Right renal pelvis (tissue), 4 donors: ENCODE data around the gene PACSIN2. TPM values are rescaled to one million over a fixed set of nuclear protein-coding genes. Genes with fewer than 3 reads are reported as not detected.
"Not testable (repeated sequence)": the region's sequence is repeated elsewhere in the genome, so short reads cannot be mapped to it uniquely, and the experiment has no call there.

Source experiments
- DNase-seq, 4 donors: peaks; one replicate each; pipeline ENCODE4 v3.0.0-alpha.2; 2013; ENCODE audit warnings: low read depth in 4 of 4, low spot score in 3 of 4, missing footprints in 1 of 4
- polyA plus RNA-seq, 4 donors: library from polyadenylated mRNA; unstranded; fragments of 120-200 nt; gene quantifications; one replicate each; pipeline ENCODE4 v1.2.1, GENCODE V29; 2013; ENCODE audit not compliant: insufficient read length in 4 of 4

Gene PACSIN2
- polyA plus RNA-seq, 4 donors, result 64.6 to 68.8 (median 67.8) TPM

GRCh38 chr22:42949159-42949558 lies 65.8 kb downstream of the PACSIN2 start:
- DNase-seq, result no peak

DNA sequence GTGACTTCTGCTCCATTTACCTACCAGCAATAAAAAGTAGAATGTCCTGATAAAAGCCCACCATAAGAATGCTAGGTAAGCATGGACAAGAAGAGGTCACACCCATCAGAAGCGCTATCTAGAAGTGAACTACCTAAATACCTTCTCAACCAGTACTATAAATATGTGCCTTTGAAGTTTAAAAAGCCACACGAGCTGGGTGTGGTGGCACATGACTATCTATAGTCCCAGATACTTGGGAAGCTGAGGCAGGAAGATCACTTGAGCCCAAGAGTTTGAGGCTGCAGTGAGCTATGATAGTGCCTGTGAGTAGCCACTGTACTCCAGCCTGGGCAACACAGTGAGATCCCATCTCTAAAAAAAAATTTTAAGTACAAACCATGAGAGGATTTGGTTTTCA lies 66.7 kb downstream of the PACSIN2 start:
- no peak for DNase-seq

- no peak for DNase-seq
These were observed 67.5 kb downstream of the PACSIN2 start for GRCh38 chr22:42947211-42947990.

DNA sequence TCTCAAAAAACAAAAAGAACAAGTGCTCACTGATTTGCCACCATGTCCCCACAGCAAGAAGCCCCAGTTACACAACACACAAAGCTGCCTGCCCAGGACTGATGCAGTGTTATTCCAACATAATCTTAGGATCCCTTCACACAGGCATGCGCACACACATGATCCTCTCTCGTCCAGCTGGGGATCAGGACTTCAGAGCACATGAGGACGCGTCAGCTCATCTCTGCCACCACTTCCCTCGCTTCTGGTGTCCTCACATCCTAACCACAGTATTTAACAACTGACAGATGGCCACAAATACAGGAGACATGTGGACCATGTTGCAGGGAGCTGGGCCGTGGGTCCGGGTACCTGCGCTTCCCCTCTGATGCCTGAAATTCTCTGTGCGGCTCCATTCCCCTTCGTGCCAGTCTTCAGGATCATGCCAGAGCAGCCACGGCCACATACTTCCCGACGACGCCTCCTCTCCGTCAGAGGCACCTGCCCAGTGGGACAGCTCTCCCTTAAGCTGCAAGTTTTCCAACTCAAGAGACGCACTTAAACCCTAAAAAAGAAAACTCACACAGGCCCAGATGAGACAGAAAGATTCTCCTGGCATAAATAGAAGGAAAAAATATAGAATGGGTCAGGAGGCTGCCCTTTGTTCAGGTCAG lies 68.3 kb downstream of the PACSIN2 start:
- no peak for DNase-seq

GRCh38 chr22:42945736-42946135 lies 69.2 kb downstream of the PACSIN2 start:
- no peak for DNase-seq

DNA sequence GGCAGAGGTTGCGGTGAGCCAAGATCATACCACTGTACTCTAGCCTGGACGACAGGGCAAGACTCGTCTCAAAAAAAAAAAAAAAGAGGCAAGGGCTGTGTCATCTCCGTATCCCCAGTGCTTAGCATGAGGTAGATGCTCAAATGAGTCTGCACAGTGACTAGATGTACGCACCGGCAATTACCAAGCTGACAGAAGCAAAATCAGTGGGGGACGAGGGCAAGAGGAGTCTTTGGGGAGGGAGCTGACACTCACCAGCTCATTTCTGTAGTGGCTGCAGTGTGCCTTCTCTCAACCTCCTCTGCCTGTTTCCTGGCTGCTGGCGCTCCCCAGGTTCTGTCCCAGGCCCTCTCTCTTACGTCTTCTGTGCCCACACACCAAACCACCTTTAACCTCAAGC lies 69.9 kb downstream of the PACSIN2 start:
- no peak for DNase-seq

GRCh38 chr22:42944409-42944808 lies 70.5 kb downstream of the PACSIN2 start:
- no peak for DNase-seq

GRCh38 chr22:42943981-42944380 lies 71.0 kb downstream of the PACSIN2 start:
- DNase-seq, result no peak

GRCh38 chr22:42942351-42942750 lies 72.6 kb downstream of the PACSIN2 start:
- no peak for DNase-seq

- DNase-seq, result no peak
These were observed 74.9 kb downstream of the PACSIN2 start for GRCh38 chr22:42939941-42940653.

DNA sequence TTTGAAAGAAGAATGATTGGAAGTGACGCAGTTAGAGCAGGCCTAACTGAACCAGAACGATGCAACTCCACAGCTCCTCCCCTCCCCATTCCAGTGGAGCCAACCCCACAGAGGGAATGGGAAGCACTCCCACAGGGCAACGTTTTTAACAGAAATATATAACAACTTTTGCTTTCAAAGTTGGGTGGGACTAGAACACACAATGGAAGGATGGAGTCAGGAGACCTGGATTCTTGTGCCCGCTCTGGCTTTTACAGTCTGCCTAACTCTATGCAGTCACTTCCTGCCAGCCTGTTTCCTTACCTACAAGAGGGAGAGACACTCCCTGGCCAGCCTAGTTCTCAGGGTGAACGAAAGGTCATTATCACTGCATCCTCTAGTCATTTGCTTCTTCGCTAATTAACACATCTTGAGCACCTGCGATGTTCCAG lies 75.5 kb downstream of the PACSIN2 start:
- DNase-seq, result no peak

DNA sequence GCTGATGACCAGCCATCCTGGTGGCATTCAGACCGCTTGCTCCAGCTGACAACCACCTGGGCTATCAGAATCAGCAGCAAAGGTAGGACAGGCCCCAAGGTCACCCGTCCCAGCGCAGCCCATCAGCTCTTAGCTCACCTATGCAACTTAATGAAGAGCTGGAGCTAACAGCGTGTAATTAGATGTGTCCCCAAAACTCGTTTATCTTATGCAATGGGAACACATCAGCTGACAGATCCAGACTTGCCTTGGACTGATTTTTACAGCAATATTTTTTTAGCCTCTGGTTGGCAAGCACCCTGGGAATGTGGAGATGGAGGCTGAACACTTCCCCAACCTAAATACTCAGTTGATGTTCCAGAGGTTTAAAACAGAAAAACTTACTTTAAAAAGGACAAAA lies 76.0 kb downstream of the PACSIN2 start:
- no peak for DNase-seq

GRCh38 chr22:42938449-42938848 lies 76.5 kb downstream of the PACSIN2 start:
- no peak for DNase-seq

DNA sequence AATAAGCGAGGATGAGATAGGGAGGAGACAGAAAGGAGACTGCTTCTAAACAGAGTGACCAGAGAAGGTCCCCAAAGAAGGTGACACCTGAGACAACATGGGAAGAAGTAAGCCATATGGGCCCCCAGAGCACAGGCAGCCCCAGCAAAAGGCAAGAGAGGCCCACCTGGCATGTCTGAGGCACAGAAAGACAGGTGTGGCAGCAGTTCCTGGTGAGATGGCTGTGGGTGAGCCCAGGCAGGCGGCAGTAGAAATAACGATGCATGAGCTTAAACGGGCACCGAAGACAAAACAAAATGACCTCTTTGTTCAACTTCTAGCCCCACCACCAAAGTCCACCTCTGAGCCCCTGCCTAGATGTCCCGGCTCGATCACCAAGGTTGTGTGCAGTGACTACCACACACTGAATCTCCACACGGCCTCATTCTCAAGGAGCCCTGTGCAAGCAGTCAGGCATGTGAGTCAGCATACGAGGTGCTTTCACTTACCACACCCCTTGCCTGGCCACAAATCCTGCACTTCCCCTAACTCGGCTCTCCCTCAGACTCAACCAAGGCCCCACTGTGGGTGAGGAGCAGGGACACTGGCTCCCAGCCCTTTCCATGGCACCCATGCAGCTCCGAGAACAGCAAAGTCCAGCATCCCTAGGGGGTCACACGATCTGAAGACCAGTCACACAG lies 77.6 kb downstream of the PACSIN2 start:
- DNase-seq, result no peak

GRCh38 chr22:42936680-42937079 lies 78.3 kb downstream of the PACSIN2 start:
- not testable (repeated sequence) for DNase-seq

DNA sequence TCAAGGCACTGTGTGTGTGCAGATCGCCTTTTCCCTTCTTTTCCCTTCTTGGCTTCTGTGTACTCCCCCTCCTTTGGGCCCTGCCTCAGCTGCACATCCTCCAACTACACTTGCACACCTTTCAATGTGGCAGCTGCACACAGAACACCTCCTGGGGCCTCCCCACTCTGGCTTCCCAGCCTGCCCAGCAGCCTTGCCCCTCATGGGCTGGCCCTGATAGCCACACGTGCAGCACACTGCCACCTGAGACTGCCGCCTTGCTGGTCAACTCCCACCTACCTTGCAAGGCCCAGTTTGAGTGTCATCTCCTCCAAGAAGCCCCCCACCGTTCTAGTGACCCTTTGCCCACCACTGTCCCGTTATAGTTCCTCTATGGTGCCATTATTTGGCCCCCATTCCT lies 80.6 kb downstream of the PACSIN2 start:
- no peak for DNase-seq

DNA sequence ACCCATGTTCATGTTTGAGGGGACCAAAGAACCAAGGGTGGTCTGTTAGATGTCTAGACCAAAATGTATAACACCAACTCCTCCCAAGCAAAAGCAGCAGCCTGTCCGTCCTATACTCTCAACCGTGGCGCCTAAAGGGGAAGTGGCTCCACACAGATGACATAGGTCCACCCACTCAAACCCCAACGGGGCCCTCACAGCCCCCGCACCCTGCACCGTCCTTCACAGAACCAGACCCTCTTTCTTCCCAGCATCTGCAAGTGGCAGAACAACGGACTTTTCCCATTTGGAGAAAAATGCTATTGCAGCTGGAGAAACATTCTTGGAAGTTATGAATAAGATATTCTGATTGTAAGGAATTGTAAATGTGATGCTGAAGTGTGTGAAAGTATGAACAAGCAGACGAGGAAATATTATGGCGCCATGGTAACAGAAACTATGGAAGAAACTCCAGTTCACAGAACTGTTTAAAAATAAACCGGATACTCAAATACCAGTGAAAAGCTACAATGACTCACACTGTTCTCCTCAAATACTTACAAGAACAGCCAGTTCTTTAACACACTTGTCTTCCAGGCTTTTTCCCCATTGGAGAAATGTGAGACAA lies 81.4 kb downstream of the PACSIN2 start:
- peak in 1 of 4 donors; percentile 24 for DNase-seq

- no peak for DNase-seq
These were observed 82.0 kb downstream of the PACSIN2 start for GRCh38 chr22:42932857-42933484.

- DNase-seq, result no peak
These were observed 82.8 kb downstream of the PACSIN2 start for GRCh38 chr22:42932197-42932519.
